Measurements from ENCODE around the gene SPRY1. TPM values are rescaled to one million over a fixed set of nuclear protein-coding genes. Genes with fewer than 3 reads are reported as not detected.

The SPRY1 gene
- total RNA-seq, 1 donor from 2014 or later: 4.8 TPM

GRCh38 chr4:123356921-123357320 lies 39.7 kb upstream of the SPRY1 start:
- TF ChIP-seq, protein P1, sequence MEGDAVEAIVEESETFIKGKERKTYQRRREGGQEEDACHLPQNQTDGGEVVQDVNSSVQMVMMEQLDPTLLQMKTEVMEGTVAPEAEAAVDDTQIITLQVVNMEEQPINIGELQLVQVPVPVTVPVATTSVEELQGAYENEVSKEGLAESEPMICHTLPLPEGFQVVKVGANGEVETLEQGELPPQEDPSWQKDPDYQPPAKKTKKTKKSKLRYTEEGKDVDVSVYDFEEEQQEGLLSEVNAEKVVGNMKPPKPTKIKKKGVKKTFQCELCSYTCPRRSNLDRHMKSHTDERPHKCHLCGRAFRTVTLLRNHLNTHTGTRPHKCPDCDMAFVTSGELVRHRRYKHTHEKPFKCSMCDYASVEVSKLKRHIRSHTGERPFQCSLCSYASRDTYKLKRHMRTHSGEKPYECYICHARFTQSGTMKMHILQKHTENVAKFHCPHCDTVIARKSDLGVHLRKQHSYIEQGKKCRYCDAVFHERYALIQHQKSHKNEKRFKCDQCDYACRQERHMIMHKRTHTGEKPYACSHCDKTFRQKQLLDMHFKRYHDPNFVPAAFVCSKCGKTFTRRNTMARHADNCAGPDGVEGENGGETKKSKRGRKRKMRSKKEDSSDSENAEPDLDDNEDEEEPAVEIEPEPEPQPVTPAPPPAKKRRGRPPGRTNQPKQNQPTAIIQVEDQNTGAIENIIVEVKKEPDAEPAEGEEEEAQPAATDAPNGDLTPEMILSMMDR (IDR thresholded peaks at IDR 0.05; ENCODE audit: insufficient read depth, low read length, poor library complexity, severe bottlenecking): no peak
- no peak overlapping the region for H3K4me3 ChIP-seq (ENCODE audit: low read depth, low read length)
- no peak for DNase-seq (ENCODE audit: low read depth)

GRCh38 chr4:123359449-123360315 lies 36.9 kb upstream of the SPRY1 start:
- TF ChIP-seq, protein P1 (IDR thresholded peaks at IDR 0.05; ENCODE audit: insufficient read depth, low read length, poor library complexity, severe bottlenecking): no peak
- no peak for DNase-seq (ENCODE audit: low read depth)
- no peaks in the 10 kb centered on the region for H3K27me3 ChIP-seq (ENCODE audit: control insufficient read depth, insufficient read depth, low read length)
- no peaks in the 10 kb centered on the region for H3K36me3 ChIP-seq (ENCODE audit: control insufficient read depth, insufficient read depth, low read length)
- H3K4me3 ChIP-seq (ENCODE audit: low read depth, low read length): no peak overlapping the region

More at GRCh38 chr4:123356921-123357320, 39.7 kb upstream of the SPRY1 start:
- Histone ChIP-seq H3K27me3 (ENCODE audit: control insufficient read depth, insufficient read depth, low read length) (no peaks in the 10 kb centered on the region), H3K36me3 (ENCODE audit: control insufficient read depth, insufficient read depth, low read length) (no peaks in the 10 kb centered on the region)

GRCh38 chr4:123361195-123361861 lies 35.3 kb upstream of the SPRY1 start:
- TF ChIP-seq, protein P1 (IDR thresholded peaks at IDR 0.05; ENCODE audit: insufficient read depth, low read length, poor library complexity, severe bottlenecking): no peak
- no peaks in the 10 kb centered on the region for H3K27me3 ChIP-seq (ENCODE audit: control insufficient read depth, insufficient read depth, low read length)
- H3K4me3 ChIP-seq (ENCODE audit: low read depth, low read length): no peak overlapping the region
- DNase-seq (ENCODE audit: low read depth): no peak
- H3K36me3 ChIP-seq (ENCODE audit: control insufficient read depth, insufficient read depth, low read length): no peaks in the 10 kb centered on the region

GRCh38 chr4:123362103-123362502 lies 34.5 kb upstream of the SPRY1 start:
- Histone ChIP-seq H3K4me3 (ENCODE audit: low read depth, low read length) (no peak overlapping the region), H3K36me3 (ENCODE audit: control insufficient read depth, insufficient read depth, low read length) (no peaks in the 10 kb centered on the region), H3K27me3 (ENCODE audit: control insufficient read depth, insufficient read depth, low read length) (no peaks in the 10 kb centered on the region)
- TF ChIP-seq, protein P1 (IDR thresholded peaks at IDR 0.05; ENCODE audit: insufficient read depth, low read length, poor library complexity, severe bottlenecking): no peak
- no peak for DNase-seq (ENCODE audit: low read depth)

- TF ChIP-seq, protein P1 (IDR thresholded peaks at IDR 0.05; ENCODE audit: insufficient read depth, low read length, poor library complexity, severe bottlenecking): no peak
- H3K27me3 ChIP-seq (ENCODE audit: control insufficient read depth, insufficient read depth, low read length): no peaks in the 10 kb centered on the region
- DNase-seq (ENCODE audit: low read depth): no peak
Observed at GRCh38 chr4:123363729-123364128, 32.9 kb upstream of the SPRY1 start.

More at GRCh38 chr4:123363729-123364128, 32.9 kb upstream of the SPRY1 start:
- H3K4me3 ChIP-seq (ENCODE audit: low read depth, low read length): no peak overlapping the region
- H3K36me3 ChIP-seq (ENCODE audit: control insufficient read depth, insufficient read depth, low read length): no peaks in the 10 kb centered on the region

All from kidney epithelial cell (primary cell).